IMR-90 (cell line): Measurements from ENCODE around the gene IL19. TPM values are rescaled to one million over a fixed set of nuclear protein-coding genes. Genes with fewer than 3 reads are reported as not detected.
A peak's percentile ranks its signal among the peaks of the same experiment; 100 is the strongest.

Source experiments
- ATAC-seq: fragments of 200-7000 bp; cut with Tn5 transposase; 2 replicates; pipeline ENCODE4 v1.9.1; 2020; ENCODE audit warnings: low read depth, mild to moderate bottlenecking, moderate library complexity
- BruUV-seq: library from RNA; stranded (reverse); fragments of 400-500 nt; replicated peaks from 2 replicates; lab custom pipeline; 2021; lab: Mats Ljungman, UMichigan
- CTCF ChIA-PET: fragments of 300-600 bp; formaldehyde crosslinking; extraction: SDS; loops from one replicate; lab custom pipeline; 2021; ENCODE audit warnings: antibody characterized with exemption; lab: Yijun Ruan, JAX
- POLR2A ChIA-PET: fragments of 300-600 bp; sonication (Branson Sonifier 250); formaldehyde crosslinking; loops from one replicate; lab custom pipeline; 2022; ENCODE audit warnings: antibody characterized with exemption; ENCODE audit not compliant: unreplicated experiment; lab: Charles Lee
- DNase-seq: peaks from one replicate; pipeline ENCODE4 v3.0.0; 2013
- H2AFZ ChIP-seq: replicated peaks from 2 replicates; pipeline ENCODE3; 2013; ENCODE audit warnings: low read length, mild to moderate bottlenecking; ENCODE audit not compliant: poor library complexity
- H2AK5ac ChIP-seq: 2 replicates; pipeline ENCODE4 v1.6.1; 2013; ENCODE audit warnings: low read depth, low read length, inconsistent platforms
- H2AK9ac ChIP-seq: replicated peaks from 2 replicates; pipeline ENCODE3; 2013; ENCODE audit warnings: mild to moderate bottlenecking, low read depth, low read length, moderate library complexity; ENCODE audit not compliant: poor library complexity
- H2BK120ac ChIP-seq: 2 replicates; pipeline ENCODE4 v1.6.1; 2013; ENCODE audit warnings: low read depth, low read length, inconsistent platforms
- H2BK15ac ChIP-seq: 3 replicates; pipeline ENCODE4 v1.6.1; 2013; ENCODE audit warnings: low read depth, low read length, inconsistent platforms
- H2BK20ac ChIP-seq: 2 replicates; pipeline ENCODE4 v1.6.1; 2013; ENCODE audit warnings: low read depth, mild to moderate bottlenecking, inconsistent platforms, low read length, moderate library complexity
- H2BK5ac ChIP-seq: 2 replicates; pipeline ENCODE4 v1.6.1; 2013; ENCODE audit warnings: mild to moderate bottlenecking, low read depth, low read length, inconsistent platforms; ENCODE audit not compliant: poor library complexity, severe bottlenecking
- H3K14ac ChIP-seq: replicated peaks from 2 replicates; pipeline ENCODE4 v1.6.1; 2013; ENCODE audit warnings: low read depth, low read length, inconsistent platforms
- H3K18ac ChIP-seq: 2 replicates; pipeline ENCODE4 v1.6.1; 2013; ENCODE audit warnings: low read depth, low read length, control low read depth
- H3K23ac ChIP-seq: 2 replicates; pipeline ENCODE4 v1.6.1; 2013; ENCODE audit warnings: low read depth, low read length, inconsistent platforms
- H3K27ac ChIP-seq: 2 replicates; pipeline ENCODE4 v1.5.1; 2013; ENCODE audit warnings: mild to moderate bottlenecking, control low read depth, low read length; ENCODE audit not compliant: insufficient read depth
- H3K27me3 ChIP-seq: 2 replicates; pipeline ENCODE4 v1.6.1; 2013; ENCODE audit warnings: low read length; ENCODE audit not compliant: control insufficient read depth, insufficient read depth
- H3K36me3 ChIP-seq: 2 replicates; pipeline ENCODE4 v1.6.1; 2013; ENCODE audit warnings: low read length, mixed read lengths; ENCODE audit not compliant: control insufficient read depth, insufficient read depth
- H3K4ac ChIP-seq: 2 replicates; pipeline ENCODE4 v1.6.1; 2013; ENCODE audit warnings: low read depth, low read length, inconsistent platforms
- H3K4me1 ChIP-seq: 2 replicates; pipeline ENCODE4 v1.6.1; 2013; ENCODE audit warnings: low read length, mixed read lengths; ENCODE audit not compliant: control insufficient read depth, insufficient read depth
- H3K4me2 ChIP-seq: 2 replicates; pipeline ENCODE4 v1.6.1; 2013; ENCODE audit warnings: low read depth, mild to moderate bottlenecking, control low read depth, low read length, moderate library complexity
- H3K4me3 ChIP-seq: 2 replicates; pipeline ENCODE4 v1.5.1; 2013; ENCODE audit warnings: low read depth, mild to moderate bottlenecking, control low read depth, low read length, moderate library complexity; ENCODE audit not compliant: insufficient read depth
- H3K56ac ChIP-seq: 2 replicates; pipeline ENCODE4 v1.6.1; 2013; ENCODE audit warnings: low read length, inconsistent platforms; ENCODE audit not compliant: insufficient read depth; ENCODE audit errors: extremely low read depth
- H3K79me1 ChIP-seq, 2 experiments: 2 replicates each; pipeline ENCODE4 v1.6.1; 2013; ENCODE audit warnings: low read length in 2 of 2, inconsistent platforms in 1 of 2, low read depth in 1 of 2
- H3K9ac ChIP-seq: 2 replicates; pipeline ENCODE4 v1.6.1; 2013; ENCODE audit warnings: low read depth, low read length, control low read depth
- H3K9me1 ChIP-seq: 2 replicates; pipeline ENCODE4 v1.6.1; 2013; ENCODE audit warnings: low read length, inconsistent platforms; ENCODE audit not compliant: insufficient read depth
- H3K9me3 ChIP-seq: 2 replicates; pipeline ENCODE4 v1.6.1; 2013; ENCODE audit warnings: low read length; ENCODE audit not compliant: control insufficient read depth, insufficient read depth
- H4K20me1 ChIP-seq: 2 replicates; pipeline ENCODE4 v1.6.1; 2013; ENCODE audit warnings: low read length, inconsistent platforms; ENCODE audit not compliant: insufficient read depth
- H4K5ac ChIP-seq: 2 replicates; pipeline ENCODE4 v1.6.1; 2013; ENCODE audit warnings: mild to moderate bottlenecking, low read depth, low read length, control low read depth
- H4K8ac ChIP-seq, 2 experiments: 2 replicates each; pipeline ENCODE4 v1.6.1; 2013; ENCODE audit warnings: low read depth in 2 of 2, low read length in 2 of 2, control low read depth in 1 of 2, inconsistent platforms in 1 of 2
- H4K91ac ChIP-seq: 2 replicates; pipeline ENCODE4 v1.6.1; 2013; ENCODE audit warnings: low read depth, low read length, inconsistent platforms; ENCODE audit not compliant: insufficient read depth
- BHLHE40 ChIP-seq: fragments of 150-350 bp; IDR thresholded peaks from 2 replicates; pipeline ENCODE4 v1.6.1; 2016; ENCODE audit warnings: mild to moderate bottlenecking, low read depth, low read length
- CEBPB ChIP-seq: IDR thresholded peaks from 2 replicates; pipeline ENCODE4 v1.6.1; 2012; ENCODE audit warnings: low read depth, low read length, improper control_type of control experiment
- CHD1 ChIP-seq: IDR thresholded peaks from 2 replicates; pipeline ENCODE4 v1.6.1; 2012; ENCODE audit warnings: low read depth, low read length, improper control_type of control experiment
- FOS ChIP-seq: fragments of 150-350 bp; IDR thresholded peaks from 2 replicates; pipeline ENCODE4 v1.6.1; 2016; ENCODE audit warnings: low read depth, low read length
- MAFK ChIP-seq: IDR thresholded peaks from 2 replicates; pipeline ENCODE4 v1.6.1; 2012; ENCODE audit warnings: low read depth, low read length, improper control_type of control experiment
- MAZ ChIP-seq: IDR thresholded peaks from 2 replicates; pipeline ENCODE4 v1.6.1; 2012; ENCODE audit warnings: low read depth, mild to moderate bottlenecking, low read length, improper control_type of control experiment, moderate library complexity, borderline replicate concordance
- MXI1 ChIP-seq: IDR thresholded peaks from 2 replicates; pipeline ENCODE4 v1.6.1; 2012; ENCODE audit warnings: low read depth, mild to moderate bottlenecking, low read length, moderate library complexity, borderline replicate concordance
- NFE2L2 ChIP-seq: fragments of 150-350 bp; IDR thresholded peaks from 2 replicates; pipeline ENCODE4 v1.6.1; 2016; ENCODE audit warnings: low read depth, mild to moderate bottlenecking, low read length
- POLR2A ChIP-seq: IDR thresholded peaks from 2 replicates; pipeline ENCODE4 v1.6.1; 2012; ENCODE audit warnings: mild to moderate bottlenecking, low read depth, low read length
- RAD21 ChIP-seq: IDR thresholded peaks from 2 replicates; pipeline ENCODE4 v1.6.1; 2012; ENCODE audit warnings: low read length, improper control_type of control experiment
- RCOR1 ChIP-seq: IDR thresholded peaks from 2 replicates; pipeline ENCODE4 v1.6.1; 2012; ENCODE audit warnings: mild to moderate bottlenecking, low read length, improper control_type of control experiment; ENCODE audit not compliant: insufficient replicate concordance
- RFX5 ChIP-seq: IDR thresholded peaks from 2 replicates; pipeline ENCODE4 v1.8.0; 2012; ENCODE audit warnings: low read depth, mild to moderate bottlenecking, low read length, moderate library complexity
- SMC3 ChIP-seq: fragments of 150-350 bp; IDR thresholded peaks from 2 replicates; pipeline ENCODE4 v1.6.1; 2016; ENCODE audit warnings: low read depth, mild to moderate bottlenecking, antibody characterized with exemption, low read length, moderate library complexity
- WGBS, 2 experiments: methylation state at CpG; one replicate each; pipeline versions ENCODE4 v1.1.5 to v1.1.7; 2013; ENCODE audit warnings: missing lambda C conversion rate in 2 of 2; ENCODE audit not compliant: insufficient read length in 1 of 2; ENCODE audit errors: extremely low coverage in 2 of 2; 5-methylcytosine and 5-hydroxymethylcytosine counted together
- dilution Hi-C: fragments of 300-500 bp; cut with HindIII; formaldehyde crosslinking; loops from one replicate; pipeline ENCODE4 v1.14.3; 2018; ENCODE audit warnings: low sequenced_read_pairs; ENCODE audit not compliant: unreplicated experiment
- in situ Hi-C: fragments of 300-500 bp; cut with MboI; formaldehyde crosslinking; loops from 3 replicates; pipeline ENCODE4 v1.14.3; 2019; ENCODE audit warnings: low sequenced_read_pairs, inconsistent platforms, mixed read lengths
- intact Hi-C: fragments of 100-400 bp; cut with micrococcal nuclease; formaldehyde crosslinking; loops from 2 replicates; pipeline ENCODE4 v1.10.0; 2022
- polyA plus RNA-seq, 3 experiments: library from polyadenylated mRNA; depleted of rRNA; stranded (reverse); fragments of >200 nt; gene quantifications; 2 replicates each; pipeline ENCODE4 v1.2.3, GENCODE V29; 2012; ENCODE audit warnings: low replicate concordance in 1 of 3
- total RNA-seq: library from RNA; depleted of rRNA; stranded (reverse); fragments of >200 nt; gene quantifications from 2 replicates; pipeline ENCODE4 v1.2.3, GENCODE V29; 2012
- TF ChIP-seq, protein P1 (sequence below): fragments of 150-350 bp; IDR thresholded peaks from 2 replicates; pipeline ENCODE4 v1.6.1; 2016; ENCODE audit warnings: low read depth, mild to moderate bottlenecking, low read length, moderate library complexity, borderline replicate concordance
- TF ChIP-seq, protein P2 (sequence below): conservative IDR thresholded peaks from 2 replicates; pipeline ENCODE4 v1.5.1; 2012; ENCODE audit warnings: mild to moderate bottlenecking, low read depth, low read length, improper control_type of control experiment

The IL19 gene
- total and polyA plus RNA-seq, 2 of the 4 experiments (the other 2 are of a cell fraction): not detected

DNA sequence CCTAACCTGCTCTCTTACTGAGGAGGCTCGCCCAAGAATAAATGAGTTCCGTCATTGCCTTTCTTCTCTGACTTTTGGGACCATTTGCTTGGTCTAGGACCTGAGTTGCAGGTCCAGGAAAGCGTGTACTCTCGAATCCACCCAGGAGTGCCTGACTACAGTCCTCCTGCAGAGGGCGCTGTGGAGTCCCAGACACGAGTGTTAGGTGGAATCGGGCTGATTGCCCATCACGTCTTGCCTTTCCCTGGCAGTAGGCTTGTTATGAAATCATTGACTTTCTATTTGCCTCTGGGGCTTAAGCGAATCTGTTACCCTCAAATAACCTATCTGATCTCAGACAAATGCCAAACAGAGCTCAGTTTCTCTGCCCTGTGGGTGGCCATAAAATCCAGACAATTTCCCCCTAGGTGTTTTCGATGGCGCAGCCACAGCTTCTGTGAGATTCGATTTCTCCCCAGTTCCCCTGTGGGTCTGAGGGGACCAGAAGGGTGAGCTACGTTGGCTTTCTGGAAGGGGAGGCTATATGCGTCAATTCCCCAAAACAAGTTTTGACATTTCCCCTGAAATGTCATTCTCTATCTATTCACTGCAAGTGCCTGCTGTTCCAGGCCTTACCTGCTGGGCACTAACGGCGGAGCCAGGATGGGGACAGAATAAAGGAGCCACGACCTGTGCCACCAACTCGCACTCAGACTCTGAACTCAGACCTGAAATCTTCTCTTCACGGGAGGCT is 94.5 kb downstream of the IL19 start, which contains the start of gene IL20:
Gene IL20, plus strand, starts transcription at position 685 of the 733 bp plus-strand sequence. CDS start 230 bp downstream, outside the sequence.
- Histone ChIP-seq H3K18ac (peak within 1 kb of the TSS; percentile 63; the same call in 1 of the 2 replicates), H4K91ac (peak within 1 kb of the TSS; percentile 83), H3K56ac (peak within 1 kb of the TSS; percentile 59), H3K4me1 (peaks cover 6% of the 10 kb centered on the region), H2BK20ac (peak within 1 kb of the TSS; percentile 91), H3K36me3 (no peaks in the 10 kb centered on the region), H2BK5ac (peak within 1 kb of the TSS; percentile 63), H3K27ac (peak within 1 kb of the TSS; percentile 18; the same call in 1 of the 2 replicates), H4K5ac (peak within 1 kb of the TSS; percentile 41; the same call in 1 of the 2 replicates), H2AFZ (peak within 1 kb of the TSS; percentile 58), H2BK120ac (peak within 1 kb of the TSS; percentile 91), H4K20me1 (no peaks in the 10 kb centered on the region), H2BK15ac (peak within 1 kb of the TSS; percentile 61; the same call in 2 of the 3 replicates), H4K8ac (peak within 1 kb of the TSS; percentile 29 to 65; a peak in 1 of 4 replicates), H3K4me3 (no peak within 1 kb of the TSS), H3K9me1 (peaks cover 12% of the 10 kb centered on the region), H3K27me3 (peaks cover 5% of the 10 kb centered on the region; the same call in 1 of the 2 replicates), H3K14ac (peak within 1 kb of the TSS; percentile 73), H2AK5ac (peak within 1 kb of the TSS; percentile 77), H3K23ac (peak within 1 kb of the TSS; percentile 67; the same call in 1 of the 2 replicates), H3K4ac (peak within 1 kb of the TSS; percentile 91), H3K9me3 (no peaks in the 10 kb centered on the region), H2AK9ac (no peak within 1 kb of the TSS), H3K4me2 (no peak within 1 kb of the TSS), H3K79me1 (no peaks in the 10 kb centered on the region), H3K9ac (no peak within 1 kb of the TSS)
- DNase-seq: peak; percentile 80
- ChIA-PET CTCF (interaction anchor here (0.6 to 3.0 kb wide), 15 partner anchors 10 to 63 kb away, joined by 3 to 12 read pairs (median 3); no protein-coding TSS in a partner anchor), POLR2A (no interaction called here)
- WGBS, 2 experiments: 40% methylated on average over 8 of the region's 19 CpGs; no CpG with 5 or more reads in 1 of the 2 experiments
- in situ Hi-C loops: no loop called here
- peak; percentile 64 for ATAC-seq
- no TSS peak for BruUV-seq
- dilution Hi-C loops: no loop called here
- intact Hi-C loops: loop anchor here (1.0 kb wide), 1 partner anchor 46 kb away; no protein-coding TSS in a partner anchor
- TF ChIP-seq MAZ: no peak
- TF ChIP-seq FOS: no peak
- no peak for TF ChIP-seq NFE2L2
- no peak for TF ChIP-seq RFX5
- peak; percentile 37; the same call in 1 of the 2 replicates for TF ChIP-seq CEBPB
- peak; percentile 74 for TF ChIP-seq RAD21
- TF ChIP-seq, protein P1, sequence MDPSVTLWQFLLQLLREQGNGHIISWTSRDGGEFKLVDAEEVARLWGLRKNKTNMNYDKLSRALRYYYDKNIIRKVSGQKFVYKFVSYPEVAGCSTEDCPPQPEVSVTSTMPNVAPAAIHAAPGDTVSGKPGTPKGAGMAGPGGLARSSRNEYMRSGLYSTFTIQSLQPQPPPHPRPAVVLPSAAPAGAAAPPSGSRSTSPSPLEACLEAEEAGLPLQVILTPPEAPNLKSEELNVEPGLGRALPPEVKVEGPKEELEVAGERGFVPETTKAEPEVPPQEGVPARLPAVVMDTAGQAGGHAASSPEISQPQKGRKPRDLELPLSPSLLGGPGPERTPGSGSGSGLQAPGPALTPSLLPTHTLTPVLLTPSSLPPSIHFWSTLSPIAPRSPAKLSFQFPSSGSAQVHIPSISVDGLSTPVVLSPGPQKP: no peak
- no peak for TF ChIP-seq MXI1
- TF ChIP-seq RCOR1: no peak
- TF ChIP-seq POLR2A: no peak
- TF ChIP-seq SMC3: peak; percentile 88
- TF ChIP-seq CHD1: no peak
- TF ChIP-seq BHLHE40: no peak
- TF ChIP-seq, protein P2, sequence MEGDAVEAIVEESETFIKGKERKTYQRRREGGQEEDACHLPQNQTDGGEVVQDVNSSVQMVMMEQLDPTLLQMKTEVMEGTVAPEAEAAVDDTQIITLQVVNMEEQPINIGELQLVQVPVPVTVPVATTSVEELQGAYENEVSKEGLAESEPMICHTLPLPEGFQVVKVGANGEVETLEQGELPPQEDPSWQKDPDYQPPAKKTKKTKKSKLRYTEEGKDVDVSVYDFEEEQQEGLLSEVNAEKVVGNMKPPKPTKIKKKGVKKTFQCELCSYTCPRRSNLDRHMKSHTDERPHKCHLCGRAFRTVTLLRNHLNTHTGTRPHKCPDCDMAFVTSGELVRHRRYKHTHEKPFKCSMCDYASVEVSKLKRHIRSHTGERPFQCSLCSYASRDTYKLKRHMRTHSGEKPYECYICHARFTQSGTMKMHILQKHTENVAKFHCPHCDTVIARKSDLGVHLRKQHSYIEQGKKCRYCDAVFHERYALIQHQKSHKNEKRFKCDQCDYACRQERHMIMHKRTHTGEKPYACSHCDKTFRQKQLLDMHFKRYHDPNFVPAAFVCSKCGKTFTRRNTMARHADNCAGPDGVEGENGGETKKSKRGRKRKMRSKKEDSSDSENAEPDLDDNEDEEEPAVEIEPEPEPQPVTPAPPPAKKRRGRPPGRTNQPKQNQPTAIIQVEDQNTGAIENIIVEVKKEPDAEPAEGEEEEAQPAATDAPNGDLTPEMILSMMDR: peak; percentile 87
- no peak for TF ChIP-seq MAFK
